Suprapubic skin (tissue), 4 donors: ENCODE data around the gene CAMK2G. TPM values are rescaled to one million over a fixed set of nuclear protein-coding genes. Genes with fewer than 3 reads are reported as not detected.

ENCODE experiments used
- DNase-seq, 2 donors: peaks; one replicate each; pipeline ENCODE4 v3.0.0-alpha.2; 2019; ENCODE audit warnings: low spot score in 2 of 2
- H3K27ac ChIP-seq: fragments of 200-600 bp; sonication (generic); one replicate; pipeline ENCODE4 v1.5.1; 2019
- H3K27me3 ChIP-seq: fragments of 200-600 bp; sonication (generic); one replicate; pipeline ENCODE4 v1.5.1; 2019
- H3K36me3 ChIP-seq: fragments of 200-600 bp; sonication (generic); one replicate; pipeline ENCODE4 v1.5.1; 2019
- H3K4me1 ChIP-seq: fragments of 200-600 bp; sonication (generic); one replicate; pipeline ENCODE4 v1.5.1; 2019
- H3K4me3 ChIP-seq: fragments of 200-600 bp; sonication (generic); one replicate; pipeline ENCODE4 v1.5.1; 2019; ENCODE audit warnings: mild to moderate bottlenecking
- H3K9me3 ChIP-seq: fragments of 200-600 bp; sonication (generic); one replicate; pipeline ENCODE4 v1.5.1; 2019
- CTCF ChIP-seq, 2 donors: fragments of 200-600 bp in 1 of 2; fragments of 450-650 bp in 1 of 2; sonication (generic) in 1 of 2; IDR thresholded peaks; one replicate each; pipeline ENCODE4 v1.5.1; 2016 to 2019; ENCODE audit warnings: antibody characterized with exemption in 2 of 2, mild to moderate bottlenecking in 1 of 2, moderate library complexity in 1 of 2
- EP300 ChIP-seq: sonication (generic); formaldehyde crosslinking; IDR thresholded peaks from one replicate; pipeline ENCODE4 v1.6.1; 2017; ENCODE audit warnings: antibody characterized with exemption
- POLR2A ChIP-seq, 2 donors: fragments of 450-650 bp; IDR thresholded peaks; one replicate each; pipeline ENCODE4 v1.6.1; 2017; ENCODE audit warnings: antibody characterized with exemption in 2 of 2, mild to moderate bottlenecking in 2 of 2, moderate library complexity in 2 of 2
- POLR2AphosphoS5 ChIP-seq, 3 donors: sonication (generic); formaldehyde crosslinking; IDR thresholded peaks; one replicate each; pipeline ENCODE4 v1.6.1; 2017; ENCODE audit warnings: antibody characterized with exemption in 3 of 3
- WGBS: methylation state at CpG from one replicate; pipeline ENCODE4 v1.1.5; 2018; 5-methylcytosine and 5-hydroxymethylcytosine counted together
- total RNA-seq, 4 donors: library from RNA; depleted of rRNA; stranded (reverse); fragments of >200 nt; gene quantifications; one replicate each; pipeline ENCODE4 v1.1.0, GENCODE V29; 2016

Gene CAMK2G
- total RNA-seq, 4 donors from 2014 or later: 16.9 to 35.2 (median 20.6) TPM

GRCh38 chr10:73910764-73911552 lies 36.6 kb upstream of the CAMK2G start, which contains the start of gene PLAU:
PLAU (plus strand) TSS chr10:73911132; CDS start chr10:73911556, 424 bp downstream.
- H3K9me3 ChIP-seq: no peaks in the 10 kb centered on the region
- no peak for TF ChIP-seq EP300
- peak in 1 of 2 donors; percentile 13 for TF ChIP-seq POLR2A (IDR thresholded peaks at IDR 0.05)
- H3K27me3 ChIP-seq: no peaks in the 10 kb centered on the region
- peak within 1 kb of the TSS; percentile 80 for H3K4me3 ChIP-seq
- DNase-seq: peak in 1 of 2 donors; percentile 76
- peaks cover 85% of the 10 kb centered on the region for H3K4me1 ChIP-seq
- H3K36me3 ChIP-seq: peaks cover 1% of the 10 kb centered on the region
- 1% methylated on average over 39 of the region's 74 CpGs for WGBS
- peak within 1 kb of the TSS; percentile 82 for H3K27ac ChIP-seq

- Histone ChIP-seq H3K4me1 (peaks cover 85% of the 10 kb centered on the region), H3K36me3 (no peaks in the 10 kb centered on the region), H3K27me3 (no peaks in the 10 kb centered on the region), H3K9me3 (no peaks in the 10 kb centered on the region), H3K27ac (peak overlapping the region; percentile 82), H3K4me3 (peak overlapping the region; percentile 80)
- DNase-seq: no peak
- TF ChIP-seq CTCF (IDR thresholded peaks at IDR 0.05) (no peak), POLR2AphosphoS5 (IDR thresholded peaks at IDR 0.05) (no peak), EP300 (no peak), POLR2A (IDR thresholded peaks at IDR 0.05) (no peak)
- 35% methylated on average over 9 of the region's 9 CpGs for WGBS
Observed at GRCh38 chr10:73910401-73910763, 36.0 kb upstream of the CAMK2G start.

GRCh38 chr10:73909540-73910115 lies 35.3 kb upstream of the CAMK2G start:
- Histone ChIP-seq H3K4me1 (peaks cover 78% of the 10 kb centered on the region), H3K4me3 (no peak overlapping the region), H3K36me3 (no peaks in the 10 kb centered on the region), H3K9me3 (no peaks in the 10 kb centered on the region), H3K27me3 (no peaks in the 10 kb centered on the region), H3K27ac (peak overlapping the region; percentile 39)
- TF ChIP-seq CTCF (IDR thresholded peaks at IDR 0.05) (no peak), POLR2AphosphoS5 (IDR thresholded peaks at IDR 0.05) (no peak)
- no peak for DNase-seq
- 83% methylated on average over 4 of the region's 4 CpGs for WGBS

GRCh38 chr10:73908853-73909539 lies 34.6 kb upstream of the CAMK2G start:
- no peaks in the 10 kb centered on the region for H3K36me3 ChIP-seq
- no peak overlapping the region for H3K4me3 ChIP-seq
- no peak for DNase-seq
- TF ChIP-seq EP300 (no peak), POLR2A (IDR thresholded peaks at IDR 0.05) (no peak), CTCF (IDR thresholded peaks at IDR 0.05) (no peak), POLR2AphosphoS5 (IDR thresholded peaks at IDR 0.05) (no peak)
- peak overlapping the region; percentile 39 for H3K27ac ChIP-seq
- H3K27me3 ChIP-seq: no peaks in the 10 kb centered on the region
- no peaks in the 10 kb centered on the region for H3K9me3 ChIP-seq
- 29% methylated on average over 10 of the region's 10 CpGs for WGBS
- peaks cover 74% of the 10 kb centered on the region for H3K4me1 ChIP-seq

- Histone ChIP-seq H3K27ac (peak overlapping the region; percentile 85), H3K4me1 (peaks cover 66% of the 10 kb centered on the region), H3K4me3 (no peak overlapping the region), H3K36me3 (no peaks in the 10 kb centered on the region), H3K9me3 (no peaks in the 10 kb centered on the region), H3K27me3 (no peaks in the 10 kb centered on the region)
- WGBS: 75% methylated on average over 6 of the region's 6 CpGs
- DNase-seq: peak in 1 of 2 donors; percentile 80
- TF ChIP-seq EP300 (no peak), CTCF (IDR thresholded peaks at IDR 0.05) (no peak), POLR2A (IDR thresholded peaks at IDR 0.05) (no peak), POLR2AphosphoS5 (IDR thresholded peaks at IDR 0.05) (peak in 1 of 3 donors; percentile 5)
Observed at GRCh38 chr10:73907841-73908517, 33.6 kb upstream of the CAMK2G start.
